H1 (cell line): Measurements from ENCODE around the gene LBH. TPM values are rescaled to one million over a fixed set of nuclear protein-coding genes. Genes with fewer than 3 reads are reported as not detected.

Source experiments
- CTCF ChIA-PET: fragments of 300-600 bp; sonication (Branson Sonifier 250); formaldehyde crosslinking; loops from one replicate; lab custom pipeline; 2021; ENCODE audit not compliant: partially characterized antibody; lab: Charles Lee
- POLR2A ChIA-PET: fragments of 300-600 bp; sonication (Branson Sonifier 250); formaldehyde crosslinking; loops from one replicate; lab custom pipeline; 2021; ENCODE audit warnings: inconsistent platforms; ENCODE audit not compliant: partially characterized antibody; lab: Charles Lee
- DNase-seq, 2 experiments: peaks; one replicate each; pipeline versions ENCODE4 v3.0.0 to v3.0.0-alpha.2; 2010 to 2022; ENCODE audit warnings: low spot score in 2 of 2, low read depth in 1 of 2, mixed read lengths in 1 of 2
- FAIRE-seq: peaks from 2 replicates; lab custom pipeline; 2011; peaks lifted over from hg19 to GRCh38; lab: Jason Lieb, UNC
- H2AFZ ChIP-seq: 2 replicates; pipeline ENCODE4 v1.8.1; 2012; ENCODE audit warnings: low read length, inconsistent platforms
- H2AK5ac ChIP-seq: 2 replicates; pipeline ENCODE4 v1.6.1; 2013; ENCODE audit warnings: low read depth, low read length
- H2BK120ac ChIP-seq: replicated peaks from 2 replicates; pipeline ENCODE3; 2013; ENCODE audit warnings: low read depth, low read length, inconsistent platforms
- H2BK12ac ChIP-seq: 2 replicates; pipeline ENCODE4 v1.6.1; 2013; ENCODE audit warnings: low read depth, low read length
- H2BK15ac ChIP-seq: 2 replicates; pipeline ENCODE4 v1.6.1; 2013; ENCODE audit warnings: low read length
- H2BK20ac ChIP-seq: 2 replicates; pipeline ENCODE4 v1.6.1; 2013; ENCODE audit warnings: low read length
- H2BK5ac ChIP-seq: 2 replicates; pipeline ENCODE4 v1.6.1; 2013; ENCODE audit warnings: low read depth, low read length
- H3K14ac ChIP-seq: 2 replicates; pipeline ENCODE4 v1.6.1; 2013; ENCODE audit warnings: inconsistent platforms; ENCODE audit not compliant: insufficient read length
- H3K18ac ChIP-seq: 2 replicates; pipeline ENCODE4 v1.6.1; 2013; ENCODE audit warnings: low read length; ENCODE audit errors: extremely low read depth
- H3K23ac ChIP-seq: 2 replicates; pipeline ENCODE4 v1.6.1; 2013; ENCODE audit warnings: inconsistent platforms; ENCODE audit not compliant: insufficient read length
- H3K23me2 ChIP-seq: 2 replicates; pipeline ENCODE4 v1.6.1; 2013; ENCODE audit warnings: low read depth, low read length
- H3K27ac ChIP-seq: 2 replicates; pipeline ENCODE4 v1.6.1; 2011; ENCODE audit warnings: low read depth, low read length, inconsistent platforms
- H3K27me3 ChIP-seq, 4 experiments: replicated peaks in 1 of 4; 1 replicate in 1 of 4; 2 replicates in 3 of 4; pipeline versions ENCODE4 v1.6.1 to v1.8.1; 2011 to 2013; ENCODE audit warnings: low read length in 3 of 4, mild to moderate bottlenecking in 3 of 4, inconsistent platforms in 2 of 4, mixed read lengths in 2 of 4, moderate library complexity in 1 of 4; ENCODE audit not compliant: control insufficient read depth in 3 of 4, insufficient read depth in 3 of 4; ENCODE audit errors: extremely low read depth in 1 of 4
- H3K36me3 ChIP-seq, 4 experiments: 2 replicates each; pipeline versions ENCODE4 v1.6.1 to v1.8.1; 2011 to 2013; ENCODE audit warnings: mild to moderate bottlenecking in 4 of 4, low read length in 3 of 4, moderate library complexity in 2 of 4, control low read depth in 1 of 4, inconsistent platforms in 1 of 4; ENCODE audit not compliant: insufficient read depth in 4 of 4, control insufficient read depth in 2 of 4
- H3K4ac ChIP-seq: replicated peaks from 2 replicates; pipeline ENCODE3; 2013; ENCODE audit warnings: low read length, low read depth, mixed read lengths, inconsistent platforms; ENCODE audit not compliant: insufficient read length
- H3K4me1 ChIP-seq, 4 experiments: replicated peaks in 1 of 4; 1 replicate in 1 of 4; 2 replicates in 3 of 4; pipeline versions ENCODE4 v1.6.1 to v1.8.1; 2011 to 2013; ENCODE audit warnings: low read length in 3 of 4, inconsistent platforms in 2 of 4, mixed read lengths in 1 of 4; ENCODE audit not compliant: insufficient read depth in 4 of 4, control insufficient read depth in 3 of 4
- H3K4me2 ChIP-seq, 2 experiments: 2 replicates each; pipeline versions ENCODE4 v1.6.1 to v1.8.1; 2011 to 2013; ENCODE audit warnings: low read depth in 2 of 2, low read length in 2 of 2, control low read depth in 1 of 2, inconsistent platforms in 1 of 2, mild to moderate bottlenecking in 1 of 2; ENCODE audit not compliant: insufficient read depth in 1 of 2
- H3K4me3 ChIP-seq, 4 experiments: fragments of 200-600, 300-600 bp in 1 of 4; sonication (generic), shearing (Covaris generic), sonication (Bioruptor Twin) in 1 of 4; 2 replicates each; pipeline versions ENCODE4 v1.5.1 to v1.8.1; 2011 to 2016; ENCODE audit warnings: low read length in 4 of 4, low read depth in 3 of 4, control low read depth in 2 of 4, inconsistent platforms in 2 of 4, mild to moderate bottlenecking in 2 of 4, mixed read lengths in 1 of 4, moderate library complexity in 1 of 4; ENCODE audit not compliant: insufficient read depth in 2 of 4; ENCODE audit errors: extremely low read depth in 1 of 4
- H3K56ac ChIP-seq: replicated peaks from 2 replicates; pipeline ENCODE3; 2013; ENCODE audit warnings: low read depth, mild to moderate bottlenecking, mixed read lengths, low read length, inconsistent platforms; ENCODE audit not compliant: insufficient read length
- H3K79me1 ChIP-seq: 2 replicates; pipeline ENCODE4 v1.6.1; 2013; ENCODE audit warnings: low read depth, low read length, control low read depth
- H3K79me2 ChIP-seq, 2 experiments: 2 replicates each; pipeline versions ENCODE4 v1.6.1 to v1.8.1; 2012 to 2013; ENCODE audit warnings: low read length in 2 of 2, mild to moderate bottlenecking in 2 of 2, inconsistent platforms in 1 of 2; ENCODE audit not compliant: insufficient read depth in 2 of 2, control insufficient read depth in 1 of 2
- H3K9ac ChIP-seq, 4 experiments: replicated peaks in 1 of 4; 1 replicate in 1 of 4; 2 replicates in 3 of 4; pipeline versions ENCODE4 v1.6.1 to v1.8.1; 2011 to 2013; ENCODE audit warnings: low read depth in 3 of 4, low read length in 3 of 4, control low read depth in 2 of 4, mild to moderate bottlenecking in 2 of 4, moderate library complexity in 2 of 4, inconsistent platforms in 1 of 4; ENCODE audit errors: extremely low read depth in 1 of 4
- H3K9me3 ChIP-seq, 2 experiments: 2 replicates each; pipeline versions ENCODE4 v1.6.1 to v1.8.1; 2012 to 2013; ENCODE audit warnings: mild to moderate bottlenecking in 2 of 2, moderate library complexity in 2 of 2, control low read depth in 1 of 2, inconsistent platforms in 1 of 2, low read depth in 1 of 2, low read length in 1 of 2, mixed read lengths in 1 of 2; ENCODE audit not compliant: insufficient read depth in 2 of 2
- H4K20me1 ChIP-seq, 2 experiments: replicated peaks in 1 of 2; 2 replicates each; pipeline versions ENCODE3 to v1.8.1; 2011 to 2013; ENCODE audit warnings: inconsistent platforms in 2 of 2, low read length in 2 of 2, mild to moderate bottlenecking in 1 of 2; ENCODE audit not compliant: insufficient read depth in 2 of 2, control insufficient read depth in 1 of 2
- H4K5ac ChIP-seq: 2 replicates; pipeline ENCODE4 v1.6.1; 2013; ENCODE audit warnings: low read length, low read depth, mixed read lengths, inconsistent platforms; ENCODE audit not compliant: insufficient read length
- H4K8ac ChIP-seq: 2 replicates; pipeline ENCODE4 v1.8.0; 2013; ENCODE audit warnings: mild to moderate bottlenecking, moderate library complexity, low read length, inconsistent platforms; ENCODE audit not compliant: insufficient read depth; ENCODE audit errors: extremely low read depth
- H4K91ac ChIP-seq: replicated peaks from 2 replicates; pipeline ENCODE3; 2013; ENCODE audit warnings: low read length, mixed read lengths, inconsistent platforms; ENCODE audit not compliant: insufficient read length
- CEBPB ChIP-seq: IDR thresholded peaks from 2 replicates; pipeline ENCODE4 v1.6.1; 2012; ENCODE audit warnings: low read depth, low read length
- EP300 ChIP-seq, 2 experiments: IDR thresholded peaks; 1 replicate in 1 of 2; 2 replicates in 1 of 2; pipeline ENCODE4 v1.6.1; 2011 to 2012; ENCODE audit warnings: low read depth in 2 of 2, low read length in 2 of 2, mild to moderate bottlenecking in 2 of 2, borderline replicate concordance in 1 of 2, inconsistent platforms in 1 of 2, moderate library complexity in 1 of 2
- MAFK ChIP-seq: IDR thresholded peaks from 2 replicates; pipeline ENCODE4 v1.6.1; 2012; ENCODE audit warnings: low read depth, mild to moderate bottlenecking, improper control_type of control experiment, low read length
- NANOG ChIP-seq: IDR thresholded peaks from 2 replicates; pipeline ENCODE4 v1.6.1; 2011; ENCODE audit warnings: low read length, low read depth, mild to moderate bottlenecking, inconsistent platforms; ENCODE audit not compliant: insufficient read depth, poor library complexity, severe bottlenecking
- TBP ChIP-seq: IDR thresholded peaks from 2 replicates; pipeline ENCODE4 v1.6.1; 2011; ENCODE audit warnings: low read depth, low read length, improper control_type of control experiment
- ZNF274 ChIP-seq: IDR thresholded peaks from 2 replicates; pipeline ENCODE4 v1.7.0; 2012; ENCODE audit warnings: low read length, borderline replicate concordance; ENCODE audit errors: extremely low read depth
- WGBS, 2 experiments: shearing (Covaris generic) in 1 of 2; methylation state at CpG; one replicate each; pipeline versions ENCODE4 v1.1.6 to v1.1.7; 2013 to 2015; ENCODE audit warnings: low lambda C conversion rate in 2 of 2, mixed read lengths in 2 of 2, inconsistent platforms in 1 of 2, low coverage in 1 of 2, missing lambda C conversion rate in 1 of 2; ENCODE audit not compliant: insufficient replicate concordance in 2 of 2, insufficient coverage in 1 of 2, insufficient read length in 1 of 2; ENCODE audit errors: extremely low coverage in 1 of 2, missing lambda C conversion rate in 1 of 2; 5-methylcytosine and 5-hydroxymethylcytosine counted together
- polyA plus RNA-seq, 7 experiments: library from polyadenylated mRNA; depleted of rRNA in 3 of 7; stranded (reverse) in 5 of 7; unstranded in 2 of 7; fragments of >200 nt in 5 of 7; fragments of 200-250 nt in 2 of 7; gene quantifications; 1 replicate in 5 of 7; 2 replicates in 1 of 7; 4 replicates in 1 of 7; pipeline versions ENCODE4 v1.2.1 to v1.2.3, GENCODE V29; 2011 to 2013; ENCODE audit warnings: missing spikeins in 2 of 7, mixed read lengths in 2 of 7
- total RNA-seq: library from RNA; stranded (reverse); fragmentation: NEBNext Ultra II Directional; extraction: Animal tissue kit (Norgen Biotek cat#: 25700); gene quantifications from 2 replicates; pipeline ENCODE4 v1.2.1, GENCODE V29; 2021
- TF ChIP-seq, protein P1 (sequence below): IDR thresholded peaks from 2 replicates; pipeline ENCODE4 v1.6.1; 2011; ENCODE audit warnings: low read depth, mild to moderate bottlenecking, low read length; ENCODE audit not compliant: insufficient read depth

The LBH gene
- total and polyA plus RNA-seq, 2 of the 8 experiments (the other 6 are each of a cell fraction or from before 2014, with no cell fraction given), result 25.7 to 34.5 TPM

DNA sequence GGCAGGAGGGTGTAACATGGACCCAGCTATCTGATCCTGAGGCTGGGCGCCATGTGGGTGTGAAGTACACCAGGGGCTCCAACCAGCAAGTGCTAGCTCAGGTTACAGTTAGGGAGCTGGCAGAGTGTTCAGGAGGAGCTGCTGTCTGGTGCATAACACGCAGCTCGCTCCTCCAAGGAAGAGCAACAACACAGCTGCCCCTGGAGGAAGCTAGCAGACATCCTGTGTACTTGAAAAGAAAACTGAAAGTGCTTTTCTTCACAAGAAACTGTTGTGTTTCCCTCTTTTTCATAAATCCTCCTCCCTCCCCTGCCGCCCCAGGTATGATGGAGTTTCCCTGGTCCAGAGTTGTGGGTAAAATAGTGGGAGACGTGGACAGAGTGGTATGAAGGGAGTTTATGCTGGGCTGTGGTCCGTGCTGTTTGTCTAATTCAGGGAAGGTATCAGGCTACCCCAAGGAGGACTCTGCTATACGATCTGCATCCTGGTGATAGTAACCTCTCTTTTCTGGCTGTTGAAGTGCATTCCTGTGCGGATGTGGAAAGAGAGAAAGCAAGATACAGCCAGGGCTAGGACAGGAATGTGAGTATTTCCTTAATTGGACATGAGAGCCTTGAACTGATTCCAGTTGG, 6.1 kb upstream of the LBH start:
- Histone ChIP-seq H3K79me1 (no peaks in the 10 kb centered on the region), H3K4me1 (no peaks in the 10 kb centered on the region; a peak in 1 of 7 replicates), H2BK12ac (no peak overlapping the region), H4K8ac (0 out of 2 replicates have a peak overlapping the region, but pooled peaks have one; percentile 2), H3K23ac (no peak overlapping the region), H4K5ac (no peak overlapping the region), H3K9me3 (no peaks in the 10 kb centered on the region), H2BK20ac (no peak overlapping the region), H3K79me2 (no peaks in the 10 kb centered on the region), H2AFZ (no peak overlapping the region), H3K18ac (peak overlapping the region; percentile 40; the same call in 1 of the 2 replicates), H2BK5ac (no peak overlapping the region), H3K23me2 (no peaks in the 10 kb centered on the region), H3K36me3 (no peaks in the 10 kb centered on the region), H4K20me1 (peaks cover 0 to 2% of the 10 kb centered on the region in 2 experiments), H2AK5ac (no peak overlapping the region), H3K56ac (no peak overlapping the region), H2BK15ac (no peak overlapping the region), H3K4me3 (no peak overlapping the region), H3K9ac (no peak overlapping the region), H3K4me2 (no peak overlapping the region), H3K27me3 (peaks cover 3 to 11% (median 9%) of the 10 kb centered on the region in 4 experiments; a peak in 6 of 7 replicates), H3K4ac (no peak overlapping the region), H2BK120ac (no peak overlapping the region), H3K14ac (no peak overlapping the region), H3K27ac (no peak overlapping the region), H4K91ac (no peak overlapping the region)
- DNase-seq (no peak), FAIRE-seq (no peak)
- ChIA-PET POLR2A (interaction anchor here (1.9 kb wide), 1 partner anchor 12 kb away, joined by 4 read pairs; no protein-coding TSS in a partner anchor), CTCF (interaction anchor here (1.0 to 2.2 kb wide), 3 partner anchors 13 to 468 kb away, joined by 4 to 10 read pairs (median 5); no protein-coding TSS in a partner anchor)
- no peak for TF ChIP-seq EP300 (IDR thresholded peaks at IDR 0.05; ENCODE audit: borderline replicate concordance in 1 of 2, low read depth in 2 of 2, low read length in 2 of 2)
- no peak for TF ChIP-seq CEBPB
- no peak for TF ChIP-seq TBP
- no peak for TF ChIP-seq MAFK
- TF ChIP-seq, protein P1, sequence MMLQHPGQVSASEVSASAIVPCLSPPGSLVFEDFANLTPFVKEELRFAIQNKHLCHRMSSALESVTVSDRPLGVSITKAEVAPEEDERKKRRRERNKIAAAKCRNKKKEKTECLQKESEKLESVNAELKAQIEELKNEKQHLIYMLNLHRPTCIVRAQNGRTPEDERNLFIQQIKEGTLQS, result no peak
- no peak for TF ChIP-seq NANOG
- TF ChIP-seq ZNF274, result no peak
- 84% methylated on average over 8 of the region's 8 CpGs; no CpG with 5 or more reads in 1 of the 2 experiments for WGBS, 2 experiments
